Measurements from ENCODE around the gene IQSEC1. TPM values are rescaled to one million over a fixed set of nuclear protein-coding genes. Genes with fewer than 3 reads are reported as not detected.

IQSEC1 gene
- total RNA-seq, 1 donor, result 22.1 TPM

- Histone ChIP-seq H3K4me1 (ENCODE audit: insufficient read depth, low read length) (no peaks in the 10 kb centered on the region), H3K36me3 (ENCODE audit: insufficient read depth, low read length) (no peaks in the 10 kb centered on the region), H3K79me2 (ENCODE audit: insufficient read depth, low read length) (no peaks in the 10 kb centered on the region), H2AFZ (ENCODE audit: low read length) (no peak overlapping the region), H3K9me3 (ENCODE audit: low read depth, low read length) (no peaks in the 10 kb centered on the region), H4K20me1 (ENCODE audit: insufficient read depth, low read length) (no peaks in the 10 kb centered on the region), H3K27ac (ENCODE audit: low read depth, low read length) (no peak overlapping the region), H3K27me3 (ENCODE audit: insufficient read depth, low read length) (peaks cover 15% of the 10 kb centered on the region), H3K4me2 (ENCODE audit: insufficient read depth, low read length) (no peak overlapping the region), H3K4me3 (ENCODE audit: insufficient read depth, low read length) (no peak overlapping the region)
- DNase-seq (ENCODE audit: insufficient read length, low spot score, missing footprints), result no peak
- TF ChIP-seq, protein P1, sequence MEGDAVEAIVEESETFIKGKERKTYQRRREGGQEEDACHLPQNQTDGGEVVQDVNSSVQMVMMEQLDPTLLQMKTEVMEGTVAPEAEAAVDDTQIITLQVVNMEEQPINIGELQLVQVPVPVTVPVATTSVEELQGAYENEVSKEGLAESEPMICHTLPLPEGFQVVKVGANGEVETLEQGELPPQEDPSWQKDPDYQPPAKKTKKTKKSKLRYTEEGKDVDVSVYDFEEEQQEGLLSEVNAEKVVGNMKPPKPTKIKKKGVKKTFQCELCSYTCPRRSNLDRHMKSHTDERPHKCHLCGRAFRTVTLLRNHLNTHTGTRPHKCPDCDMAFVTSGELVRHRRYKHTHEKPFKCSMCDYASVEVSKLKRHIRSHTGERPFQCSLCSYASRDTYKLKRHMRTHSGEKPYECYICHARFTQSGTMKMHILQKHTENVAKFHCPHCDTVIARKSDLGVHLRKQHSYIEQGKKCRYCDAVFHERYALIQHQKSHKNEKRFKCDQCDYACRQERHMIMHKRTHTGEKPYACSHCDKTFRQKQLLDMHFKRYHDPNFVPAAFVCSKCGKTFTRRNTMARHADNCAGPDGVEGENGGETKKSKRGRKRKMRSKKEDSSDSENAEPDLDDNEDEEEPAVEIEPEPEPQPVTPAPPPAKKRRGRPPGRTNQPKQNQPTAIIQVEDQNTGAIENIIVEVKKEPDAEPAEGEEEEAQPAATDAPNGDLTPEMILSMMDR (IDR thresholded peaks at IDR 0.05; ENCODE audit: extremely low read depth, low read depth, low read length), result no peak
These were observed 41.0 kb downstream of the IQSEC1 start for GRCh38 chr3:13032206-13032605.

- no peak overlapping the region for H3K4me3 ChIP-seq (ENCODE audit: insufficient read depth, low read length)
- H3K79me2 ChIP-seq (ENCODE audit: insufficient read depth, low read length), result no peaks in the 10 kb centered on the region
- no peaks in the 10 kb centered on the region for H3K36me3 ChIP-seq (ENCODE audit: insufficient read depth, low read length)
- no peak overlapping the region for H3K4me2 ChIP-seq (ENCODE audit: insufficient read depth, low read length)
- no peaks in the 10 kb centered on the region for H3K9me3 ChIP-seq (ENCODE audit: low read depth, low read length)
- DNase-seq (ENCODE audit: insufficient read length, low spot score, missing footprints), result no peak
- H2AFZ ChIP-seq (ENCODE audit: low read length), result no peak overlapping the region
- no peaks in the 10 kb centered on the region for H4K20me1 ChIP-seq (ENCODE audit: insufficient read depth, low read length)
- TF ChIP-seq, protein P1 (IDR thresholded peaks at IDR 0.05; ENCODE audit: extremely low read depth, low read depth, low read length), result no peak
- no peak overlapping the region for H3K27ac ChIP-seq (ENCODE audit: low read depth, low read length)
- no peaks in the 10 kb centered on the region for H3K4me1 ChIP-seq (ENCODE audit: insufficient read depth, low read length)
- H3K27me3 ChIP-seq (ENCODE audit: insufficient read depth, low read length), result peaks cover 15% of the 10 kb centered on the region
These were observed 41.6 kb downstream of the IQSEC1 start for GRCh38 chr3:13031621-13032020.

- Histone ChIP-seq H3K79me2 (ENCODE audit: insufficient read depth, low read length) (no peaks in the 10 kb centered on the region), H3K9me3 (ENCODE audit: low read depth, low read length) (no peaks in the 10 kb centered on the region), H3K36me3 (ENCODE audit: insufficient read depth, low read length) (no peaks in the 10 kb centered on the region), H4K20me1 (ENCODE audit: insufficient read depth, low read length) (no peaks in the 10 kb centered on the region), H3K4me1 (ENCODE audit: insufficient read depth, low read length) (no peaks in the 10 kb centered on the region), H3K27ac (ENCODE audit: low read depth, low read length) (no peak overlapping the region), H3K4me3 (ENCODE audit: insufficient read depth, low read length) (no peak overlapping the region), H3K27me3 (ENCODE audit: insufficient read depth, low read length) (peaks cover 11% of the 10 kb centered on the region), H2AFZ (ENCODE audit: low read length) (no peak overlapping the region), H3K4me2 (ENCODE audit: insufficient read depth, low read length) (no peak overlapping the region)
- no peak for DNase-seq (ENCODE audit: insufficient read length, low spot score, missing footprints)
- TF ChIP-seq, protein P1 (IDR thresholded peaks at IDR 0.05; ENCODE audit: extremely low read depth, low read depth, low read length), result no peak
These were observed 42.5 kb downstream of the IQSEC1 start for GRCh38 chr3:13030684-13031083.

DNA sequence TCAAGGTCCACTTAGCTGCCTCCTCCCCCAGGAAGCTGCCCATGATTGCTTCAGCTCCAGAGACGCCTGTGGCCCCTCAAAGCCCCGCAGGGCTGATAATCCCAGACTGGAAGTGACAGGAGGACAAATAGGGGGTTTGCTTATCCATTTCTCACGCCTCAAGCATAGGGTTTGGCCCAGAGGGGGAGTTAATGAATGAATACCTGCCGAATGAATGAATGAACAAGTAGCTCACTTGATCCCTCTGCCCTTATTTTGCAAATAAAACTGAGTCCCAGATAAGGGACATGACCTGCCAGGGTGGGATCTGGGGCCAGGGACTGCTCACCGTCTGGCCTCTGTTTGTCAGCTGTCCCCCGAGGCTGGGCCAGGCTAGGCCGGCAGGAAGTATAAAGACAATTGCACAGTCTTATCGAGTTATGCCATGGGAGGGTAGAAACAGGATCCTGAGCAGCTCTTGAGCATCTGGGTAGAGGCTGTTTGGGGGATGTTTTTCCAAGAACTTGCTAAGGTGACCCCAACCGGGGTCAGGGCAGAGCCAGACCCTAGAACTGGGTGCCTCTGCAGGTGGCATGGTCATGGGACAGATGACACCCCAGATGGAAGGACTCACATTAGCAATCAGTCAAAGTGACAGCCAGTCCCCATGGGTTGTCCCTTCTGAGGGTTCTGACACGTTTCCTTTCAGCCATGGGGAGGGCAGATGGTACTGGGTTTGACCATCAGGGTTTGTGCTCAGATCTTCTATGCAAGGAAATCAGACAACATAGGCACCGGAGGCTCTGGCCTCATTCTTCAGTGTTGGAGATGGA lies 45.0 kb downstream of the IQSEC1 start:
- H3K9me3 ChIP-seq (ENCODE audit: low read depth, low read length), result no peaks in the 10 kb centered on the region
- H4K20me1 ChIP-seq (ENCODE audit: insufficient read depth, low read length), result no peaks in the 10 kb centered on the region

More for the DNA sequence above, 45.0 kb downstream of the IQSEC1 start:
- Histone ChIP-seq H3K36me3 (ENCODE audit: insufficient read depth, low read length) (no peaks in the 10 kb centered on the region), H3K27me3 (ENCODE audit: insufficient read depth, low read length) (peaks cover 8% of the 10 kb centered on the region), H3K4me1 (ENCODE audit: insufficient read depth, low read length) (peaks cover 22% of the 10 kb centered on the region), H3K79me2 (ENCODE audit: insufficient read depth, low read length) (no peaks in the 10 kb centered on the region), H2AFZ (ENCODE audit: low read length) (no peak overlapping the region), H3K4me2 (ENCODE audit: insufficient read depth, low read length) (no peak overlapping the region), H3K4me3 (ENCODE audit: insufficient read depth, low read length) (no peak overlapping the region), H3K27ac (ENCODE audit: low read depth, low read length) (no peak overlapping the region)
- TF ChIP-seq, protein P1 (IDR thresholded peaks at IDR 0.05; ENCODE audit: extremely low read depth, low read depth, low read length), result no peak
- peak; percentile 17 for DNase-seq (ENCODE audit: insufficient read length, low spot score, missing footprints)
